GM12878 (cell line): ENCODE results near the gene C19orf18. TPM values are rescaled to one million over a fixed set of nuclear protein-coding genes. Genes with fewer than 3 reads are reported as not detected.

ENCODE experiments used
- BCL11A ChIP-seq: IDR thresholded peaks from 2 replicates; pipeline ENCODE4 v1.6.1; 2011; ENCODE audit warnings: low read depth, low read length
- BRCA1 ChIP-seq: IDR thresholded peaks from 2 replicates; pipeline ENCODE4 v1.6.1; 2011; ENCODE audit warnings: low read depth, low read length, improper control_type of control experiment
- CHD2 ChIP-seq: IDR thresholded peaks from 2 replicates; pipeline ENCODE4 v1.6.1; 2011; ENCODE audit warnings: low read depth, low read length, improper control_type of control experiment, borderline replicate concordance
- ESRRA ChIP-seq: IDR thresholded peaks from 2 replicates; pipeline ENCODE4 v1.6.1; 2012; ENCODE audit warnings: mild to moderate bottlenecking, low read length, improper control_type of control experiment
- GATAD2B ChIP-seq: fragments of 450-650 bp; conservative IDR thresholded peaks from 2 replicates; pipeline ENCODE4 v1.6.1; 2017; ENCODE audit warnings: low read depth, mild to moderate bottlenecking, moderate library complexity
- KDM1A ChIP-seq: fragments of 200-600 bp; sonication (generic); IDR thresholded peaks from 2 replicates; pipeline ENCODE4 v1.6.1; 2016; ENCODE audit warnings: borderline replicate concordance
- LARP7 ChIP-seq: fragments of 450-650 bp; IDR thresholded peaks from 2 replicates; pipeline ENCODE4 v1.6.1; 2017; ENCODE audit warnings: mild to moderate bottlenecking
- MAX ChIP-seq: IDR thresholded peaks from 2 replicates; pipeline ENCODE4 v1.6.1; 2012; ENCODE audit warnings: low read depth, low read length, improper control_type of control experiment
- MTA3 ChIP-seq: IDR thresholded peaks from 2 replicates; pipeline ENCODE4 v1.6.1; 2012; ENCODE audit warnings: low read length, inconsistent platforms, borderline replicate concordance
- NFIC ChIP-seq: IDR thresholded peaks from 2 replicates; pipeline ENCODE4 v1.6.1; 2012; ENCODE audit warnings: low read depth, mild to moderate bottlenecking, inconsistent platforms, low read length, moderate library complexity
- NFXL1 ChIP-seq: fragments of 450-650 bp; IDR thresholded peaks from 2 replicates; pipeline ENCODE4 v1.6.1; 2017; ENCODE audit warnings: antibody characterized with exemption, mild to moderate bottlenecking, borderline replicate concordance
- NFYA ChIP-seq: IDR thresholded peaks from 2 replicates; pipeline ENCODE4 v1.6.1; 2011; ENCODE audit warnings: low read depth, mild to moderate bottlenecking, low read length, improper control_type of control experiment, borderline replicate concordance
- NR2C1 ChIP-seq: fragments of 450-650 bp; IDR thresholded peaks from 2 replicates; pipeline ENCODE4 v1.6.1; 2017; ENCODE audit warnings: antibody characterized with exemption, mild to moderate bottlenecking, moderate library complexity
- REST ChIP-seq: IDR thresholded peaks from 2 replicates; pipeline ENCODE4 v1.6.1; 2012; ENCODE audit warnings: mild to moderate bottlenecking, low read depth, low read length
- STAT1 ChIP-seq: fragments of 450-650 bp; conservative IDR thresholded peaks from 2 replicates; pipeline ENCODE4 v1.6.1; 2014; ENCODE audit warnings: antibody characterized with exemption, mild to moderate bottlenecking
- TCF12 ChIP-seq: IDR thresholded peaks from 2 replicates; pipeline ENCODE4 v1.6.1; 2011; ENCODE audit warnings: low read depth, mild to moderate bottlenecking, low read length
- ZBED1 ChIP-seq: IDR thresholded peaks from 2 replicates; pipeline ENCODE4 v1.6.1; 2016; ENCODE audit warnings: borderline replicate concordance
- ZBTB33 ChIP-seq: fragments of 450-650 bp; IDR thresholded peaks from 2 replicates; pipeline ENCODE4 v1.6.1; 2017; ENCODE audit warnings: mild to moderate bottlenecking
- ZNF687 ChIP-seq: fragments of 450-650 bp; IDR thresholded peaks from 2 replicates; pipeline ENCODE4 v1.6.1; 2017; ENCODE audit warnings: mild to moderate bottlenecking, moderate library complexity
- polyA plus RNA-seq, 11 experiments: library from polyadenylated mRNA; depleted of rRNA in 4 of 11; unstranded in 6 of 11; stranded (reverse) in 5 of 11; fragments of >200 nt; fragmentation: Nextera tagmentation in 4 of 11; fragmentation: Illumina TruSeq in 1 of 11; extraction: Ambion mirVana in 4 of 11; extraction: Trizol in 1 of 11; gene quantifications; 1 replicate in 1 of 11; 2 replicates in 10 of 11; pipeline versions ENCODE4 v1.2.1 to v1.2.3, GENCODE V29; 2011 to 2016; ENCODE audit warnings: inconsistent platforms in 2 of 11, missing spikeins in 2 of 11, low read depth in 1 of 11
- total RNA-seq, 4 experiments: library from RNA; depleted of rRNA in 3 of 4; stranded (reverse); fragments of >200 nt in 3 of 4; fragmentation: Illumina TruSeq in 1 of 4; extraction: Trizol in 1 of 4; gene quantifications; 2 replicates each; pipeline versions ENCODE4 v1.2.1 to v1.2.3, GENCODE V29; 2013 to 2021

C19orf18 gene
- total and polyA plus RNA-seq, 10 of the 15 experiments (the other 5 are each of a cell fraction or from before 2014, with no cell fraction given) = 0.12 to 0.29 (median 0.21) TPM; not detected in 7

GRCh38 chr19:58002384-58003173 is 28.2 kb upstream of the C19orf18 start, which contains the start of gene ZNF606 (continued):
- TF ChIP-seq REST (no peak), KDM1A (no peak), TCF12 (no peak), NFXL1 (no peak), ESRRA (no peak), STAT1 (no peak; the same call in 1 of the 2 replicates), ZNF687 (peak; percentile 78), NFYA (no peak), GATAD2B (0 out of 2 replicates have a peak, but pooled peaks have one; percentile 56), CHD2 (peak; percentile 47; the same call in 1 of the 2 replicates), ZBTB33 (no peak), BCL11A (no peak), ZBED1 (no peak), NR2C1 (peak; percentile 75), MAX (peak; percentile 42), BRCA1 (no peak), LARP7 (peak; percentile 74; the same call in 1 of the 2 replicates), MTA3 (no peak), NFIC (no peak)
